Right atrium auricular region (tissue), 2 donors: Measurements from ENCODE around the gene PEA15. TPM values are rescaled to one million over a fixed set of nuclear protein-coding genes. Genes with fewer than 3 reads are reported as not detected.

Source experiments
- DNase-seq: peaks from one replicate; pipeline ENCODE4 v3.0.0-alpha.2; 2019; ENCODE audit warnings: low spot score
- H3K27ac ChIP-seq, 2 donors: fragments of 200-600 bp; sonication (generic); 1 replicate in 1 of 2; 2 replicates in 1 of 2; pipeline ENCODE4 v1.5.1; 2016 to 2019
- H3K27me3 ChIP-seq, 2 donors: fragments of 200-600 bp; sonication (generic); one replicate each; pipeline versions ENCODE4 v1.5.1 to v1.6.0; 2017 to 2019
- H3K36me3 ChIP-seq: fragments of 200-600 bp; sonication (generic); one replicate; pipeline ENCODE4 v1.5.1; 2016
- H3K4me1 ChIP-seq, 2 donors: fragments of 200-600 bp; sonication (generic); one replicate each; pipeline versions ENCODE4 v1.5.1 to v1.6.0; 2017 to 2019
- H3K4me3 ChIP-seq, 2 donors: fragments of 200-600 bp; sonication (generic); 1 replicate in 1 of 2; 2 replicates in 1 of 2; pipeline ENCODE4 v1.5.1; 2017 to 2019; ENCODE audit warnings: mild to moderate bottlenecking in 1 of 2, moderate library complexity in 1 of 2
- H3K9me3 ChIP-seq, 2 donors: fragments of 200-600 bp; sonication (generic); one replicate each; pipeline ENCODE4 v1.5.1; 2019
- total RNA-seq, 2 donors: library from RNA; depleted of rRNA; stranded (reverse); fragments of >200 nt; gene quantifications; one replicate each; pipeline ENCODE4 v1.1.0, GENCODE V29; 2016
- TF ChIP-seq, protein P1 (sequence below), 2 donors: fragments of 200-600 bp; sonication (generic); IDR thresholded peaks; one replicate each; pipeline ENCODE4 v1.5.1; 2019; ENCODE audit warnings: antibody characterized with exemption in 2 of 2

Gene PEA15
- total RNA-seq, 2 donors from 2014 or later: 69.2 to 144 TPM

DNA sequence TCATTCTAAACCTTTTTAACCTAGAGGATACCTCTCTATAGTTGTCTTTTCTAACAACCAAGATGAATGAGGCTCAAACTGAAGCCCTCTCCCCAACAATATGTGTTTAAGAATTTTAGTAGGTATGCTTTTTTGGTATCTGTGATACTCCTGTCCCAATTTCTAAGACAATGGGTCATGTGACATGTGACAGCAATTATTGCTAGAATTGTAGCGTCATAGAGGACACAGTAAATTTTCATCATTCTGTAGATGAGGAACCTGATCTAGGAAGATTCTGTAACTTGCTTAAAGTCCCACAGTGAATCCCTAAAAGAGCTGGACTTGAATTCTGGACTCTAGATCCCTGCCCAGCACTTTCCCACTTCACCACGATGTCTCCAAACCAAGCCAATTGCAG is 26.5 kb upstream of the PEA15 start:
- Histone ChIP-seq H3K27ac (no peak overlapping the region), H3K4me3 (no peak overlapping the region), H3K36me3 (no peaks in the 10 kb centered on the region), H3K27me3 (no peaks in the 10 kb centered on the region), H3K9me3 (no peaks in the 10 kb centered on the region), H3K4me1 (no peaks in the 10 kb centered on the region)
- DNase-seq: no peak
- TF ChIP-seq, protein P1, sequence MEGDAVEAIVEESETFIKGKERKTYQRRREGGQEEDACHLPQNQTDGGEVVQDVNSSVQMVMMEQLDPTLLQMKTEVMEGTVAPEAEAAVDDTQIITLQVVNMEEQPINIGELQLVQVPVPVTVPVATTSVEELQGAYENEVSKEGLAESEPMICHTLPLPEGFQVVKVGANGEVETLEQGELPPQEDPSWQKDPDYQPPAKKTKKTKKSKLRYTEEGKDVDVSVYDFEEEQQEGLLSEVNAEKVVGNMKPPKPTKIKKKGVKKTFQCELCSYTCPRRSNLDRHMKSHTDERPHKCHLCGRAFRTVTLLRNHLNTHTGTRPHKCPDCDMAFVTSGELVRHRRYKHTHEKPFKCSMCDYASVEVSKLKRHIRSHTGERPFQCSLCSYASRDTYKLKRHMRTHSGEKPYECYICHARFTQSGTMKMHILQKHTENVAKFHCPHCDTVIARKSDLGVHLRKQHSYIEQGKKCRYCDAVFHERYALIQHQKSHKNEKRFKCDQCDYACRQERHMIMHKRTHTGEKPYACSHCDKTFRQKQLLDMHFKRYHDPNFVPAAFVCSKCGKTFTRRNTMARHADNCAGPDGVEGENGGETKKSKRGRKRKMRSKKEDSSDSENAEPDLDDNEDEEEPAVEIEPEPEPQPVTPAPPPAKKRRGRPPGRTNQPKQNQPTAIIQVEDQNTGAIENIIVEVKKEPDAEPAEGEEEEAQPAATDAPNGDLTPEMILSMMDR (IDR thresholded peaks at IDR 0.05): no peak

DNA sequence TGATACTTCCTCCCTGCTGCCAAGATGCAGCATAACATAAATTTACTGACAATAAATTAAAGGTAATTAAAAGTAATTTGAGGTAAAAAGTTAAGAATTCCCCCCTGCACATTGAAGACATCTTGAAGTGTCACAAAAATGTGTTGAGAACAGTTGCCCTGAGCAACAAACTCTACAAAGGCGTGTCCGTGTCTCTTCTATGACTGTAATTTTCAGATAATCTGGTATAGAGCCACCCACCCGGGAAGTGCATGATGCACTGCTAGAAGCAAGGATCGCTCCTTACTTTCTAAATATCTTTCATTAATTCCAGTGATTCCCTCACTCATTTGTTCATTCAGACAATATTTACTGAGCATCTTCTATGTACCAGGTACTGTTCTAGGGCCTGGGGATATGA is 25.8 kb upstream of the PEA15 start:
- TF ChIP-seq, protein P1 (IDR thresholded peaks at IDR 0.05): no peak
- no peaks in the 10 kb centered on the region for H3K4me1 ChIP-seq
- no peak for DNase-seq
- H3K4me3 ChIP-seq: no peak overlapping the region
- no peaks in the 10 kb centered on the region for H3K9me3 ChIP-seq
- no peak overlapping the region for H3K27ac ChIP-seq
- no peaks in the 10 kb centered on the region for H3K27me3 ChIP-seq
- no peaks in the 10 kb centered on the region for H3K36me3 ChIP-seq

DNA sequence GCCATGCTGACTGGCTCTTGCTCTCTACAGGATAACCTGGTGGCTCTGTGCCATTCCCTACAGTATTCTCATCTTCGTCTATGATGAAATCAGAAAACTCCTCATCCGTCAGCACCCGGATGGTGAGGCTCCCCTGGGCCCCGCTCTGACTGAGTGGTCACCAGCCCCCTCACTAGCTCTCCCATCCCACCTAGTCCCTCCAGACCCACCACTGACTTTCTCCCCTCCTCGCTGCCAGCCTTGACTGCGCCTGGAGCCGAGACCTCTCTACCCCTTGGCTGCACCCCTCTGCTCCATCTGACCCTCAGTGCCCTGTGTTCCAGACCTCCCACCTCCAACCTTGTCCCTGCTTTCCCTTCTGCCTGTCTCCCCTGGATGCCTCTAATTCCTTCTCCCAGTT is 18.9 kb upstream of the PEA15 start:
- Histone ChIP-seq H3K9me3 (no peaks in the 10 kb centered on the region), H3K36me3 (no peaks in the 10 kb centered on the region), H3K4me3 (no peak overlapping the region), H3K27me3 (no peaks in the 10 kb centered on the region), H3K4me1 (peaks cover 0 to 14% of the 10 kb centered on the region in 2 donors), H3K27ac (no peak overlapping the region)
- TF ChIP-seq, protein P1 (IDR thresholded peaks at IDR 0.05): no peak
- no peak for DNase-seq

DNA sequence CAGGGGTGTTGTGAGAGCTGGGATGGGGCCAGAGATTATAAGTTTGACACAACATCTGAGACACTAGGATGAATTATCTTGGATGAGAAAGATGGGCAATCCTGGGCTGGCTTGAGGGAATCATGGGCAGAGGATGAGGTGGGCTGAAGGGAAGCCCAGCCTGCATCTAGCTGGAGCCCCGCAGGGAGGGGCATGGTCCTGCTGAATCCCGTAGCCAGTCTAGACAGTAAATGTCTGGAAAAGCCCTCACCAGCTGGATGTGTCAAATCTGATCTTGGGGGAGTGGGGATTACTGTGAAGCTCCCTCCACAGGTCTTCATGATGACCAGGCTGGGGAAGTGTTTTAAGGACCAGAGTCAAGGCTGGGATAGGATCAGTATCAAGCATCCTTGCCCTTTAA is 18.5 kb upstream of the PEA15 start:
- no peaks in the 10 kb centered on the region for H3K27me3 ChIP-seq
- no peak overlapping the region for H3K4me3 ChIP-seq
- peaks cover 0 to 14% of the 10 kb centered on the region in 2 donors for H3K4me1 ChIP-seq
- no peaks in the 10 kb centered on the region for H3K9me3 ChIP-seq
- H3K36me3 ChIP-seq: no peaks in the 10 kb centered on the region
- no peak overlapping the region for H3K27ac ChIP-seq
- no peak for DNase-seq
- TF ChIP-seq, protein P1 (IDR thresholded peaks at IDR 0.05): no peak

DNA sequence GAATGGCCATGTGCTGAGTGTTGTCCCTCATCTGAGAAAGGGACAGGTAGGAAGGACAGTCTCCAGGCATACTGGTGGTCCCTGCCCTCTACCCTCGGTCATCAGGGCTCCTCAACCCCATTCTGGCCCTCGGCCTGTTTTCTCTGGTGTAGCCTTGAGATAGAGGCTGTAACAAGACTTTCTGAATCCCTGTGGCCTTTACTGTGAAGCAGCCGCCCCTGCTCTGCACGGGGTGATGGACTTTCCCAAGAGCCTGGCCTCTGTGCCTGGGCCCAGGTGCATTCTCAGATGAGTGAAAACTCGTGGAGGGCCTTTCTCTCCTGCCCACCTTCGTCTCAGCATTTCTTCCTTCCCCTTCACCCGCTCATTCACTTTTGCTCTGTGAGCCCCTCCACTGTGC is 17.8 kb upstream of the PEA15 start:
- Histone ChIP-seq H3K36me3 (no peaks in the 10 kb centered on the region), H3K27me3 (no peaks in the 10 kb centered on the region), H3K9me3 (no peaks in the 10 kb centered on the region), H3K4me3 (no peak overlapping the region), H3K4me1 (peaks cover 0 to 14% of the 10 kb centered on the region in 2 donors), H3K27ac (no peak overlapping the region)
- no peak for DNase-seq
- TF ChIP-seq, protein P1 (IDR thresholded peaks at IDR 0.05): no peak

DNA sequence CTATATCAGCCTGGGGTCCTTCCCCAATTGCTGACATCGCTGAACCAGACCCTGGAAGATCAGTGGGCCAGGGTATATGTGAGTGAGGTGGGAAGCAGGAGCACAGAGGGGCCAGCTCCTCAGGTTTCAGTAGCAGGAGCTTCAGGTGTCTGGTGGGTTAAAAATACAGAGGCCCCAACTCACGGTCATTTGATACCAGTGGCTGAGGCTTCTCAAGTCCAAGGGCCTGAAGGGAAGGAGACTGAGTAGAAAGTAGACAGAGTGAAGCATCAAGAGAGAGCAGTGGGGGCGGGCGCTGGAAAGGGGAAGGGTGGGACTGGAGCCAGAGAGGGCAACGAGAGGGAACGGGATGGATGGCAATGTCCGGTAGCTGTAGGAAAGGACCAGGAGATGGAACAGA is 16.8 kb upstream of the PEA15 start:
- H3K27me3 ChIP-seq: no peaks in the 10 kb centered on the region
- no peak overlapping the region for H3K4me3 ChIP-seq
- H3K27ac ChIP-seq: no peak overlapping the region
- H3K36me3 ChIP-seq: no peaks in the 10 kb centered on the region
- no peaks in the 10 kb centered on the region for H3K9me3 ChIP-seq
- TF ChIP-seq, protein P1 (IDR thresholded peaks at IDR 0.05): no peak
- peaks cover 0 to 22% of the 10 kb centered on the region in 2 donors for H3K4me1 ChIP-seq
- no peak for DNase-seq
